DMS153 treated with DMSO at 0.1 percent for 48 hours (cell line): ENCODE measurements around the gene PIAS3.
"Not testable (repeated sequence)": the region's sequence is repeated elsewhere in the genome, so short reads cannot be mapped to it uniquely, and the experiment has no call there.

Experiments
- DNase-seq: peaks from one replicate; lab custom pipeline; 2025; ENCODE audit not compliant: unreplicated experiment; lab: John Stamatoyannopoulos, UW

PIAS3 gene

GRCh38 chr1:145826030-145826429 is 32.9 kb downstream of the PIAS3 start:
- DNase-seq = no peak

GRCh38 chr1:145824499-145824842 is 34.4 kb downstream of the PIAS3 start:
- no peak for DNase-seq

GRCh38 chr1:145823565-145824498 is 35.0 kb downstream of the PIAS3 start, which contains the start of the genes POLR3C and RNF115:
POLR3C (plus strand) TSS chr1:145824200; CDS start chr1:145825777, 1,577 bp downstream.
RNF115 (minus strand) TSS chr1:145824095; CDS start chr1:145823873, 222 bp downstream.
- peak; percentile 96 for DNase-seq

GRCh38 chr1:145822779-145823331 is 36.0 kb downstream of the PIAS3 start:
- not testable (repeated sequence) for DNase-seq

- DNase-seq = not testable (repeated sequence)
Observed at GRCh38 chr1:145818095-145818494, 40.8 kb downstream of the PIAS3 start.

- not testable (repeated sequence) for DNase-seq
Observed at GRCh38 chr1:145812977-145813810, 45.7 kb downstream of the PIAS3 start.

- DNase-seq = no peak
Observed at GRCh38 chr1:145806844-145807243, 52.0 kb downstream of the PIAS3 start.

- no peak for DNase-seq
Observed at GRCh38 chr1:145806408-145806807, 52.5 kb downstream of the PIAS3 start.

GRCh38 chr1:145805057-145805456 is 53.8 kb downstream of the PIAS3 start:
- DNase-seq = no peak

- DNase-seq = no peak
Observed at GRCh38 chr1:145804235-145805045, 54.4 kb downstream of the PIAS3 start.

GRCh38 chr1:145799806-145800205 is 59.1 kb downstream of the PIAS3 start:
- no peak for DNase-seq
